Neuronal stem cell (in vitro differentiated cells): ENCODE results near the gene APLF.

Source experiments
- DNase-seq: peaks from one replicate; pipeline ENCODE4 v3.0.0-alpha.2; 2013; ENCODE audit warnings: low spot score
- H2AFZ ChIP-seq: one replicate; pipeline ENCODE4 v1.6.1; 2013; ENCODE audit warnings: mild to moderate bottlenecking, low read length, inconsistent platforms
- H2AK5ac ChIP-seq: 2 replicates; pipeline ENCODE4 v1.6.1; 2013; ENCODE audit warnings: low read depth, mild to moderate bottlenecking, inconsistent platforms, low read length, moderate library complexity, mixed read lengths
- H2BK120ac ChIP-seq: 2 replicates; pipeline ENCODE4 v1.6.1; 2013; ENCODE audit warnings: low read depth, mild to moderate bottlenecking, inconsistent platforms, low read length, moderate library complexity, mixed read lengths
- H2BK12ac ChIP-seq: one replicate; pipeline ENCODE4 v1.6.1; 2013; ENCODE audit warnings: low read length, inconsistent platforms
- H2BK15ac ChIP-seq: 2 replicates; pipeline ENCODE4 v1.6.1; 2013; ENCODE audit warnings: mild to moderate bottlenecking, low read length, inconsistent platforms, mixed read lengths
- H2BK5ac ChIP-seq: one replicate; pipeline ENCODE4 v1.6.1; 2013; ENCODE audit warnings: inconsistent platforms, mild to moderate bottlenecking, low read length, moderate library complexity
- H3K14ac ChIP-seq: one replicate; pipeline ENCODE4 v1.6.1; 2013; ENCODE audit warnings: low read length, inconsistent platforms
- H3K18ac ChIP-seq: 2 replicates; pipeline ENCODE4 v1.6.1; 2013; ENCODE audit warnings: low read length, inconsistent platforms
- H3K23ac ChIP-seq: 2 replicates; pipeline ENCODE4 v1.6.1; 2013; ENCODE audit warnings: low read depth, mild to moderate bottlenecking, mixed read lengths, low read length, inconsistent platforms; ENCODE audit not compliant: poor library complexity
- H3K27ac ChIP-seq: replicated peaks from 3 replicates; pipeline ENCODE4 v1.5.1; 2013; ENCODE audit warnings: low read length, inconsistent platforms
- H3K27me3 ChIP-seq, 3 experiments: 2 replicates each; pipeline ENCODE4 v1.6.1; 2013; ENCODE audit warnings: low read length in 3 of 3, mild to moderate bottlenecking in 2 of 3, inconsistent platforms in 1 of 3, low read depth in 1 of 3, mixed read lengths in 1 of 3, moderate library complexity in 1 of 3; ENCODE audit not compliant: control insufficient read depth in 3 of 3, insufficient read depth in 3 of 3
- H3K36me3 ChIP-seq, 2 donors: replicated peaks in 1 of 2; 2 replicates each; pipeline ENCODE4 v1.6.1; 2013; ENCODE audit warnings: low read length in 2 of 2; ENCODE audit not compliant: control insufficient read depth in 2 of 2, insufficient read depth in 2 of 2
- H3K4ac ChIP-seq: 2 replicates; pipeline ENCODE4 v1.6.1; 2013; ENCODE audit warnings: inconsistent platforms, mild to moderate bottlenecking, low read length, moderate library complexity
- H3K4me1 ChIP-seq, 2 donors: 1 replicate in 1 of 2; 2 replicates in 1 of 2; pipeline ENCODE4 v1.6.1; 2013; ENCODE audit warnings: low read length in 2 of 2, low read depth in 1 of 2; ENCODE audit not compliant: control insufficient read depth in 2 of 2, insufficient read depth in 1 of 2
- H3K4me2 ChIP-seq: one replicate; pipeline ENCODE4 v1.6.1; 2013; ENCODE audit warnings: mild to moderate bottlenecking, low read length, inconsistent platforms; ENCODE audit not compliant: insufficient read depth, poor library complexity, severe bottlenecking
- H3K4me3 ChIP-seq, 2 donors: 2 replicates each; pipeline ENCODE4 v1.5.1; 2013; ENCODE audit warnings: low read length in 2 of 2, mild to moderate bottlenecking in 2 of 2, inconsistent platforms in 1 of 2, moderate library complexity in 1 of 2
- H3K79me1 ChIP-seq: one replicate; pipeline ENCODE4 v1.6.1; 2013; ENCODE audit warnings: low read depth, mild to moderate bottlenecking, inconsistent platforms, low read length, moderate library complexity
- H3K9ac ChIP-seq: one replicate; pipeline ENCODE4 v1.6.1; 2013; ENCODE audit warnings: mild to moderate bottlenecking, low read depth, low read length, inconsistent platforms; ENCODE audit not compliant: poor library complexity
- H3K9me3 ChIP-seq, 2 donors: replicated peaks in 1 of 2; 2 replicates each; pipeline versions ENCODE3 to v1.6.1; 2013; ENCODE audit warnings: low read length in 2 of 2, mild to moderate bottlenecking in 2 of 2, inconsistent platforms in 1 of 2, low read depth in 1 of 2, mixed read lengths in 1 of 2, moderate library complexity in 1 of 2; ENCODE audit not compliant: control insufficient read depth in 2 of 2, insufficient read depth in 1 of 2
- H4K8ac ChIP-seq: one replicate; pipeline ENCODE4 v1.6.1; 2013; ENCODE audit warnings: low read depth, mild to moderate bottlenecking, inconsistent platforms, low read length, moderate library complexity
- H4K91ac ChIP-seq: one replicate; pipeline ENCODE4 v1.6.1; 2013; ENCODE audit warnings: low read length, low read depth, mild to moderate bottlenecking, inconsistent platforms; ENCODE audit not compliant: poor library complexity
- WGBS, 2 donors: extraction: QIAGEN DNeasy Blood & Tissue Kit; methylation state at CpG; one replicate each; pipeline ENCODE4 v1.1.7; 2013; ENCODE audit warnings: missing lambda C conversion rate in 2 of 2, mixed read lengths in 1 of 2; ENCODE audit not compliant: insufficient read length in 2 of 2, insufficient replicate concordance in 1 of 2; ENCODE audit errors: extremely low coverage in 2 of 2; 5-methylcytosine and 5-hydroxymethylcytosine counted together

Gene APLF

DNA sequence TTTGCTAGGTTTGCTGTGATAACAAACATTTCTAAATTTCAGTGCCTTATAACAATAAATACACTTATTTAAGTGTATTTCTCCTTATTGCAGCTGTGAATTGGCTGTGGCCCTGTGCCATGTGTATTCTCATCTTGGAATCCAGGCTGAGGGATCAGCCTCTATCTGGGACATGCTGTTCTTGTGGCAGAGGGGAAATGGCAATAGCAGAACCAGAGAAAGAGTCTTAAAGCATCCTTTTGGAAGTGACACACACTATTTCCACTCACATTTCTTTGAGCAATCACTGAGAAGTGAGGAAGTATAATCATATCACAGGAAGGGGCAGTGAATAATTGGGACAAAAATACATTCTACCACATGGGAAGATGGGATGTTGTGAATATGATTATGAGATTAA lies 109.8 kb downstream of the APLF start:
- Histone ChIP-seq H3K4me1 (peaks cover 2 to 5% of the 10 kb centered on the region in 2 donors), H3K23ac (no peak overlapping the region)

DNA sequence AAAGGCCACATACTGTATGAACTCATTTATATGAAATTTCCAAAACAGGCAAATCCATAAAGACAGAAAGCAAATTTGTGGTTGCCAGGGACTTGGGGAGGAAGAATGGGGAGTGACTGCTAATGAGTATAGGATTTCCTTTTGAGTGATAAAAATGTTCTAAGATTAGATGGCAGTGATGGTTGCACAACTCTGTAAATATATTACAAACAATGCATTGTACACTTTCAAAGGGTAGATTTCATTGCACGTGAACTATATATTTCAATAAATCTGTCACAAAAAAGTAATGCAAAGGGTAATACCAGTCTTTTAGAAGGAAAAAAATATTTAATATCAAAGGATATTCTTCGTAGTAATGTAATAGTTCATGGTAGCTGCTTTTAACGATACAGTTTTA lies 112.3 kb downstream of the APLF start:
- Histone ChIP-seq H3K79me1 (no peaks in the 10 kb centered on the region), H3K4me3 (no peak overlapping the region), H2AK5ac (no peak overlapping the region), H3K9ac (no peak overlapping the region), H3K27me3 (no peaks in the 10 kb centered on the region), H2BK5ac (no peak overlapping the region), H2BK15ac (no peak overlapping the region), H3K9me3 (no peaks in the 10 kb centered on the region), H3K14ac (no peak overlapping the region), H3K27ac (no peak overlapping the region), H2BK120ac (no peak overlapping the region), H3K4me1 (peaks cover 2 to 5% of the 10 kb centered on the region in 2 donors), H3K4me2 (no peak overlapping the region), H3K4ac (no peak overlapping the region), H4K91ac (no peak overlapping the region), H4K8ac (no peak overlapping the region), H3K18ac (no peak overlapping the region), H2BK12ac (no peak overlapping the region), H3K36me3 (no peaks in the 10 kb centered on the region), H3K23ac (no peak overlapping the region), H2AFZ (no peak overlapping the region)
- no CpG with 5 or more reads among the region's 3 CpGs for WGBS, 2 donors
- DNase-seq = no peak

More for the DNA sequence above, 109.8 kb downstream of the APLF start:
- Histone ChIP-seq H4K91ac (no peak overlapping the region), H3K4me3 (no peak overlapping the region), H3K27ac (no peak overlapping the region), H3K4ac (no peak overlapping the region), H3K18ac (no peak overlapping the region), H3K9me3 (no peaks in the 10 kb centered on the region), H2AK5ac (no peak overlapping the region), H2BK12ac (no peak overlapping the region), H2BK120ac (no peak overlapping the region), H3K79me1 (no peaks in the 10 kb centered on the region), H3K4me2 (no peak overlapping the region), H3K9ac (no peak overlapping the region), H4K8ac (no peak overlapping the region), H2AFZ (no peak overlapping the region), H2BK15ac (no peak overlapping the region), H3K14ac (no peak overlapping the region), H2BK5ac (no peak overlapping the region), H3K27me3 (no peaks in the 10 kb centered on the region), H3K36me3 (no peaks in the 10 kb centered on the region)
- DNase-seq = no peak

DNA sequence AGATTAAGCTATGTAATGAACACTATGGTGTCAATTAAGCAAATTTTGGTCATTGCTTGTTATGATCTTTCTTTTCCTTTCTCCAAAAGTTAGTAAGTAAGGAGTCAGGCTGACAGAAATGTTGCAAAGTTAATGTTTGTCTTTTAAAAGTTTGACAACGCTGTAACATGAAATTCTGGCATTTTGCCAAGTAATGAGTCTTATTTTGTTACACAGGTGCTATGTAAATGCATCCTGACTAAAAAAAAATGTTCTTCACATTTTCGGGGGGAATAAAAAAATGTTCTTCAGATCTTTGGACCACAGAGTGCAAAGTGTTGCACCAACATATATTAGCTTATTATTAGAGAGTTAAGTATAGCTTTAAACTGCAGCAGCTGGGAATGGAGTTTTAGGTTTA lies 121.2 kb downstream of the APLF start:
- Histone ChIP-seq H2AFZ (no peak overlapping the region), H2BK15ac (no peak overlapping the region), H3K4ac (no peak overlapping the region), H3K14ac (no peak overlapping the region), H2AK5ac (no peak overlapping the region), H2BK120ac (no peak overlapping the region), H4K91ac (no peak overlapping the region), H3K36me3 (no peaks in the 10 kb centered on the region), H3K18ac (no peak overlapping the region), H3K4me2 (no peak overlapping the region), H3K9ac (no peak overlapping the region), H3K23ac (no peak overlapping the region), H3K4me1 (no peaks in the 10 kb centered on the region), H3K4me3 (no peak overlapping the region), H3K27me3 (no peaks in the 10 kb centered on the region), H3K79me1 (no peaks in the 10 kb centered on the region), H3K9me3 (no peaks in the 10 kb centered on the region), H4K8ac (no peak overlapping the region), H2BK12ac (no peak overlapping the region), H2BK5ac (no peak overlapping the region), H3K27ac (no peak overlapping the region)
- no peak for DNase-seq
- no CpG with 5 or more reads among the region's 2 CpGs for WGBS, 2 donors

DNA sequence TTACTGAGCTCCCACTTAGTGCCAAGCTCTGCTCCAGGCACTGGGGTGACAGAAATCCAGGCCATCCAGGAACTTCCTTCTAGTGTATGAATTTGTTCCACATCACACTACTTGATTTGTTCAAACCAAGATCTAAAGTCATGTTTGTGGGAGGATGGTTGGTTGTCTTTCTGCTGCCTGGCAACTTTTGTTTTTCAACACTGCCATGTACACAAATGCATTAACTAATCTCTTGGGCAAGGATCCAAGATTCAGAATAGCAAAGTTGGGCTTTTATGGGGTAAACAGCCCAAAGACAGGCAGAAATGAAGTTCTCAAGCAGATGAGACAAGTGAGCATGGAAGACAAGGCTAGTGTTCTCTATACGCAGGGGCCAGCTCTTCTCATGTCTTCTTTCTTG lies 122.6 kb downstream of the APLF start:
- Histone ChIP-seq H3K4me3 (no peak overlapping the region), H3K4me2 (no peak overlapping the region), H4K91ac (no peak overlapping the region), H2BK15ac (no peak overlapping the region), H3K9ac (no peak overlapping the region), H3K4me1 (no peaks in the 10 kb centered on the region), H3K18ac (no peak overlapping the region), H2AFZ (no peak overlapping the region), H3K14ac (no peak overlapping the region), H3K23ac (no peak overlapping the region), H3K36me3 (no peaks in the 10 kb centered on the region), H4K8ac (no peak overlapping the region), H3K79me1 (no peaks in the 10 kb centered on the region), H2BK5ac (no peak overlapping the region), H3K4ac (no peak overlapping the region), H2BK120ac (no peak overlapping the region), H3K27ac (no peak overlapping the region), H2BK12ac (no peak overlapping the region), H3K27me3 (no peaks in the 10 kb centered on the region), H3K9me3 (no peaks in the 10 kb centered on the region), H2AK5ac (no peak overlapping the region)
- DNase-seq = no peak
- WGBS, 2 donors = no CpG with 5 or more reads among the region's 1 CpG
